ENCODE results near the gene MAST4.

MAST4 gene

GRCh38 chr5:67095346-67096171 is 499.4 kb downstream of the MAST4 start:
- no peak for DNase-seq

- DNase-seq: no peak
Observed at GRCh38 chr5:67098656-67099055, 502.5 kb downstream of the MAST4 start.

- peak in 2 of 5 experiments; percentile 20 to 78 for DNase-seq
Observed at GRCh38 chr5:67100301-67100700, 504.1 kb downstream of the MAST4 start.

GRCh38 chr5:67102708-67103107 is 506.5 kb downstream of the MAST4 start:
- no peak for DNase-seq

GRCh38 chr5:67104859-67105258 is 508.7 kb downstream of the MAST4 start:
- no peak for DNase-seq

GRCh38 chr5:67105270-67105669 is 509.1 kb downstream of the MAST4 start:
- DNase-seq: no peak

- no peak for DNase-seq
Observed at GRCh38 chr5:67106626-67107342, 510.6 kb downstream of the MAST4 start.

GRCh38 chr5:67111779-67112178 is 515.6 kb downstream of the MAST4 start:
- DNase-seq: no peak

- DNase-seq: no peak
Observed at GRCh38 chr5:67115246-67115645, 519.1 kb downstream of the MAST4 start.

GRCh38 chr5:67115817-67116216 is 519.6 kb downstream of the MAST4 start:
- DNase-seq: no peak

GRCh38 chr5:67118050-67118620 is 521.9 kb downstream of the MAST4 start:
- DNase-seq: no peak

GRCh38 chr5:67119010-67119409 is 522.8 kb downstream of the MAST4 start:
- DNase-seq: no peak

- no peak for DNase-seq
Observed at GRCh38 chr5:67120032-67120431, 523.8 kb downstream of the MAST4 start.

GRCh38 chr5:67123819-67124218 is 527.6 kb downstream of the MAST4 start:
- DNase-seq: no peak

- DNase-seq: no peak
Observed at GRCh38 chr5:67124556-67124955, 528.4 kb downstream of the MAST4 start.

GRCh38 chr5:67127347-67127895 is 531.2 kb downstream of the MAST4 start:
- DNase-seq: peak in 1 of 5 experiments; percentile 56

GRCh38 chr5:67129768-67130167 is 533.6 kb downstream of the MAST4 start:
- DNase-seq: no peak

GRCh38 chr5:67133217-67133616 is 537.0 kb downstream of the MAST4 start:
- no peak for DNase-seq

GRCh38 chr5:67133776-67134175 is 537.6 kb downstream of the MAST4 start:
- no peak for DNase-seq

- no peak for DNase-seq
Observed at GRCh38 chr5:67135381-67135984, 539.3 kb downstream of the MAST4 start.

GRCh38 chr5:67139030-67139429 is 542.8 kb downstream of the MAST4 start:
- no peak for DNase-seq

- no peak for DNase-seq
Observed at GRCh38 chr5:67140413-67140812, 544.2 kb downstream of the MAST4 start.

- no peak for DNase-seq
Observed at GRCh38 chr5:67141644-67142043, 545.5 kb downstream of the MAST4 start.

All from T-helper 2 cell (primary cell).